Adrenal gland (tissue), 5 donors: ENCODE results near the gene NDST1.

Experiments
- POLR2A ChIP-seq, 2 donors: fragments of 450-650 bp; IDR thresholded peaks; one replicate each; pipeline ENCODE4 v1.6.1; 2017; ENCODE audit warnings: antibody characterized with exemption in 2 of 2, mild to moderate bottlenecking in 2 of 2, moderate library complexity in 1 of 2
- TF ChIP-seq, protein P1 (sequence below), 6 experiments: fragments of 450-650 bp in 4 of 6; fragments of 200-600 bp in 2 of 6; sonication (generic) in 1 of 6; IDR thresholded peaks; 1 replicate in 5 of 6; 2 replicates in 1 of 6; pipeline versions ENCODE4 v1.5.1 to v1.8.0; 2016 to 2021; ENCODE audit warnings: antibody characterized with exemption in 6 of 6, mild to moderate bottlenecking in 2 of 6, moderate library complexity in 1 of 6
- donor health status: DM: no; HTN: no; CAD: no.

GRCh38 chr5:150529555-150529954, 21.6 kb downstream of the NDST1 start:
- TF ChIP-seq, protein P1, sequence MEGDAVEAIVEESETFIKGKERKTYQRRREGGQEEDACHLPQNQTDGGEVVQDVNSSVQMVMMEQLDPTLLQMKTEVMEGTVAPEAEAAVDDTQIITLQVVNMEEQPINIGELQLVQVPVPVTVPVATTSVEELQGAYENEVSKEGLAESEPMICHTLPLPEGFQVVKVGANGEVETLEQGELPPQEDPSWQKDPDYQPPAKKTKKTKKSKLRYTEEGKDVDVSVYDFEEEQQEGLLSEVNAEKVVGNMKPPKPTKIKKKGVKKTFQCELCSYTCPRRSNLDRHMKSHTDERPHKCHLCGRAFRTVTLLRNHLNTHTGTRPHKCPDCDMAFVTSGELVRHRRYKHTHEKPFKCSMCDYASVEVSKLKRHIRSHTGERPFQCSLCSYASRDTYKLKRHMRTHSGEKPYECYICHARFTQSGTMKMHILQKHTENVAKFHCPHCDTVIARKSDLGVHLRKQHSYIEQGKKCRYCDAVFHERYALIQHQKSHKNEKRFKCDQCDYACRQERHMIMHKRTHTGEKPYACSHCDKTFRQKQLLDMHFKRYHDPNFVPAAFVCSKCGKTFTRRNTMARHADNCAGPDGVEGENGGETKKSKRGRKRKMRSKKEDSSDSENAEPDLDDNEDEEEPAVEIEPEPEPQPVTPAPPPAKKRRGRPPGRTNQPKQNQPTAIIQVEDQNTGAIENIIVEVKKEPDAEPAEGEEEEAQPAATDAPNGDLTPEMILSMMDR (IDR thresholded peaks at IDR 0.05): no peak
- no peak for TF ChIP-seq POLR2A (IDR thresholded peaks at IDR 0.05)
